ENCODE results near the gene MYD88. TPM values are rescaled to one million over a fixed set of nuclear protein-coding genes. Genes with fewer than 3 reads are reported as not detected.

MYD88 gene
- total RNA-seq, 2 experiments from 2014 or later = 16.3 to 29.4 TPM

- no peak for DNase-seq (ENCODE audit: low spot score)
- H3K9me3 ChIP-seq (ENCODE audit: low read length) = no peaks in the 10 kb centered on the region
- H3K4me1 ChIP-seq (ENCODE audit: insufficient read depth, low read length, poor library complexity, severe bottlenecking) = peaks cover 3% of the 10 kb centered on the region
- H3K4me2 ChIP-seq (ENCODE audit: low read length) = no peak overlapping the region
- H3K79me2 ChIP-seq (ENCODE audit: insufficient read depth, low read depth, low read length) = no peaks in the 10 kb centered on the region
- TF ChIP-seq CTCF (conservative IDR thresholded peaks at IDR 0.05; ENCODE audit: low read length) = no peak
- no peak for TF ChIP-seq EZH2phosphoT487 (IDR thresholded peaks at IDR 0.05; ENCODE audit: borderline replicate concordance, low read depth, low read length)
- no peaks in the 10 kb centered on the region for H4K20me1 ChIP-seq (ENCODE audit: insufficient read depth, low read length)
- no peaks in the 10 kb centered on the region for H3K36me3 ChIP-seq (ENCODE audit: insufficient read depth, low read length)
- BruUV-seq (replicated peaks) = no TSS peak
- POLR2A ChIA-PET = no interaction called here
- no peaks in the 10 kb centered on the region for H3K9me2 ChIP-seq (ENCODE audit: insufficient read depth, low read length)
- intact Hi-C loops (cut with micrococcal nuclease; ENCODE audit: unreplicated experiment) = no loop called here
- no peak overlapping the region for H3K4me3 ChIP-seq (ENCODE audit: low read depth, low read length, poor library complexity, severe bottlenecking)
- CTCF ChIA-PET (ENCODE audit: unreplicated experiment) = no interaction called here
- no peak overlapping the region for H2AFZ ChIP-seq (ENCODE audit: low read length)
- H3K27ac ChIP-seq (ENCODE audit: low read depth, low read length, poor library complexity, severe bottlenecking) = no peak overlapping the region
Observed at GRCh38 chr3:38090453-38090852, 48.0 kb upstream of the MYD88 start.

DNA sequence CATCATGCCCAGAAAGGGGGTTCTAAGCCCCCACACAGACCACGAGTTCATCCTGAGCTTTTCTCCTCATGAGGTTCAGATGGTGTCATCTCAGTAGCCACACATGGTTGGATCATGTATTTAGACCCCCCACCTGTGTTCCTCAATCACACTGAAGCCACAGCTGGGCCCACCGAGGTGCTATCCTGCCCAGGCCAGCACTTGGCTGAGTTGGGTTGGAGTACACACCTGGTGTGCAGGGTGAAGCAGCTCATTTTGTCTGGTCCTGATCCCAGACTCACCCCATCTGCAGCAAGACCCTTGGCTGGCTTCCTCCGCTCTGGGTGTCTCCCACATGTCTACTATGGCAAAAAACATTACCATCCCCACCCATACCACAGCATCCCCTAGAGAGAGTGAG is 43.5 kb upstream of the MYD88 start:
- Histone ChIP-seq H3K4me3 (ENCODE audit: low read depth, low read length, poor library complexity, severe bottlenecking) (no peak overlapping the region), H3K9me2 (ENCODE audit: insufficient read depth, low read length) (no peaks in the 10 kb centered on the region), H4K20me1 (ENCODE audit: insufficient read depth, low read length) (no peaks in the 10 kb centered on the region), H2AFZ (ENCODE audit: low read length) (no peak overlapping the region), H3K4me1 (ENCODE audit: insufficient read depth, low read length, poor library complexity, severe bottlenecking) (peaks cover 3% of the 10 kb centered on the region), H3K9me3 (ENCODE audit: low read length) (no peaks in the 10 kb centered on the region), H3K27ac (ENCODE audit: low read depth, low read length, poor library complexity, severe bottlenecking) (no peak overlapping the region), H3K79me2 (ENCODE audit: insufficient read depth, low read depth, low read length) (no peaks in the 10 kb centered on the region), H3K36me3 (ENCODE audit: insufficient read depth, low read length) (no peaks in the 10 kb centered on the region), H3K4me2 (ENCODE audit: low read length) (no peak overlapping the region)
- ChIA-PET POLR2A (no interaction called here), CTCF (ENCODE audit: unreplicated experiment) (no interaction called here)
- BruUV-seq (replicated peaks) = no TSS peak
- no peak for TF ChIP-seq CTCF (conservative IDR thresholded peaks at IDR 0.05; ENCODE audit: low read length)
- no peak for TF ChIP-seq EZH2phosphoT487 (IDR thresholded peaks at IDR 0.05; ENCODE audit: borderline replicate concordance, low read depth, low read length)
- DNase-seq (ENCODE audit: low spot score) = no peak
- intact Hi-C loops (cut with micrococcal nuclease; ENCODE audit: unreplicated experiment) = no loop called here

DNA sequence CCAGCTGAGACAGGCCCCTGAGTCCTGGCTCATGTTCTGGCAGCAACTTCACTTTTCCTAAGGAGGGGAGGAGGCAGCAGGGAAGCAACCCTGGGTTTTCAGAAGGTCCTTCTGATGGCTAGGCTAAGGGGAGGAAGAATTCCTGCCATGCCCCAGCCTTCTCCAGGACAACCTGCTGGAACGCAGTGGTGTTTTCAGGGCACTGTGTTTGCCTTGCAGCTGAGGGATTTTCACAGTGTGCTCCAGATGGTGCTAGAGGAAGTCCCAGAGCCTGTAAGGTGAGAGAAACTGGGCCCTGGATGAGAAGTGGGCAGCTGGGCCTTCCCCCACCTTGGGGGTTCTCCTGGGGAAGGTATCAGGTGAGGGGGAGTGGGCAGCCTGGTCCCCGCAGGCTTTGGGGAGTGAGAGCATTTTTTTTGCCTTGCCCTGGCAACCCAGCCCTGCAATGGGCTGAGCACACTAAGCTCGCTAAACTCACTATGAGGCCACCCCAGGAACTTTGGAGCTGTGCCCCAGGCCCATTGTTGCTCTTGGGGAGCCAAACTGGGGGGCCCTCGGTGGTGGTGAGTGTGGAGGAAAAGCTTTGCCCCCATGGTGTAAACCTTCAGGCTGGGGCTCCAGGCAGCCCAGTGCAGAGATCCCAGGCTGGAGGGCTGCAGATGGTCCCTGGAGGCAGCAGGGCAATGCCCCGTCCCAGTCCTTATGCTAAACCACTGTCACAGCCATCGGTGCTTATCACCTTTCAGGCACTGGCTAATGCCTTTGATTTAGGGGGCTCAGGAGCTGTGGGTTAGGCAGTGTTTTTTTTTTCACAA is 42.6 kb upstream of the MYD88 start:
- ChIA-PET CTCF (ENCODE audit: unreplicated experiment) (no interaction called here), POLR2A (no interaction called here)
- TF ChIP-seq CTCF (conservative IDR thresholded peaks at IDR 0.05; ENCODE audit: low read length) (no peak), EZH2phosphoT487 (IDR thresholded peaks at IDR 0.05; ENCODE audit: borderline replicate concordance, low read depth, low read length) (no peak)
- no peaks in the 10 kb centered on the region for H3K9me3 ChIP-seq (ENCODE audit: low read length)
- no peak overlapping the region for H3K4me2 ChIP-seq (ENCODE audit: low read length)
- H3K36me3 ChIP-seq (ENCODE audit: insufficient read depth, low read length) = no peaks in the 10 kb centered on the region
- DNase-seq (ENCODE audit: low spot score) = no peak
- H3K4me1 ChIP-seq (ENCODE audit: insufficient read depth, low read length, poor library complexity, severe bottlenecking) = peaks cover 3% of the 10 kb centered on the region
- no peak overlapping the region for H3K4me3 ChIP-seq (ENCODE audit: low read depth, low read length, poor library complexity, severe bottlenecking)
- no peak overlapping the region for H2AFZ ChIP-seq (ENCODE audit: low read length)
- BruUV-seq (replicated peaks) = no TSS peak
- H3K79me2 ChIP-seq (ENCODE audit: insufficient read depth, low read depth, low read length) = no peaks in the 10 kb centered on the region
- no peak overlapping the region for H3K27ac ChIP-seq (ENCODE audit: low read depth, low read length, poor library complexity, severe bottlenecking)
- no peaks in the 10 kb centered on the region for H3K9me2 ChIP-seq (ENCODE audit: insufficient read depth, low read length)
- no peaks in the 10 kb centered on the region for H4K20me1 ChIP-seq (ENCODE audit: insufficient read depth, low read length)
- intact Hi-C loops (cut with micrococcal nuclease; ENCODE audit: unreplicated experiment) = no loop called here
